ENCODE results near the gene ATG7.
"Not testable (repeated sequence)": the region's sequence is repeated elsewhere in the genome, so short reads cannot be mapped to it uniquely, and the experiment has no call there.

The ATG7 gene

GRCh38 chr3:11452885-11453847, 181.0 kb downstream of the ATG7 start:
- in situ Hi-C loops (cut with MboI; ENCODE audit: low sequenced_read_pairs): no loop called here

- in situ Hi-C loops (cut with MboI; ENCODE audit: low sequenced_read_pairs): no loop called here
Observed at GRCh38 chr3:11455956-11456355, 183.8 kb downstream of the ATG7 start.

DNA sequence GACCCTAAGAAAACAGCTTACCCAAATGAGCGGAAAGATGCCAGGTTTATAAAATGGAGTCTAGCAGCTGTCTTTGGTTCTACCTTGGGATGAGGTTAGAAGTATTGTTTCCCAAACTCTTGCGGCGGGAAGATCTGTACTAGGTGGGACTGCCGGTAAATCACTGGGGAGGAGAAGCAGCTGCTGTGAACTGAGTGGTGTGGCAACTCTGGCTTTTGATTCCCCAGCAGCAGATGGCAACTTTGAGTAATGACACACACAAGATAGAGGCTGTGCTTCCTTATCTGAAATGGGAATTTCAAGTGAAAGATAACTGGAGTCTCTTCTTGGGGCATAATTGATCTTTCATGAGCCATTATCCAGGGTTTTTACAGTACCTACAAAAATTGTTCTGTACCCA, 184.9 kb downstream of the ATG7 start:
- in situ Hi-C loops (cut with MboI; ENCODE audit: low sequenced_read_pairs): no loop called here

DNA sequence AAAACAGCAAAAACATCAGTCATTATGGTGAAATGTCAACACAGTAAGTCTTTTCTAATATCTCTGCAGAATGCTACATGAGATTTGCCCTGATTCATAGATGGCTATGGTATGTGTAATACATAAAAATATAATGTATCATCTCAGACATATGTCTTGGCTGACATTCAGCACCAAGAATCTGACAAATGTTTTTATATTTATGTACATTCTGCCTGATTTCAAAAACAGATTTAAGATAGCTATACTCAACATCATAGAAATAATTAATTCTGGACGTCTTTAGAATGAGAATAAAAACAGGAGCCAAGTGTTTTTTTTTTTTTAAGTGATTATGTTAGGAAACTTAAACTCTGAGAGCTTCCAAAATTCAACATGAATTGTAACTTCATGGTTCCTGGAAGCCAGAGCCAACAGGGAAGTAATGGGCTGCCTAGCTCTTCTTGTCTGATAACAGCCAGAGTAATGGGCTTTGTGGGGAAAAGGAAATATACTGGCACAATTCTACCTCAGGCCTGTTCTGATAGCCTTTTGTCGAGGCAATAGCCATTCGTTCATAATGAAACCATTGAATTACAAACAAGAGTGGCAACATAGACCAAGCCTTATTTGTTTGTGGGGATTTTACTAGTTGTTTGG, 187.1 kb downstream of the ATG7 start:
- in situ Hi-C loops (cut with MboI; ENCODE audit: low sequenced_read_pairs): no loop called here

DNA sequence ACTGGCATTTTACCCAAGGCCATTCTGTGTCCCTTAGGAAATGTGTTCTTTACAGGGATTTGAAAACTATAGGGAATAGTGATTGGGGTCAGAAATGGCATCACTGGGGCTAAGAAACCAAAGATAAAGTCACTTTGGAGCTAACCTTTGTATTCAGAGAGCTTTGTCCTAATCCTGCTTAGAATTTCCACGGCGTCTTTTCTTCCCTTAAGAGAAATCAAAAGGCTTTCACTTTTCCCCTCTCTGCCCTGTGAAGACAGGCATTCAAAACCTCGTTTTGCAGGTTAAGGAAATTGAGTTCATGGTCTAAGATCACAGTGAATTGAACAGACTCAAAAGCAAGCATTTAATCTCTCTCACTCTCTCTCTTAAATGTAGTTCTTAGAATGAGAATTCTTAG, 189.0 kb downstream of the ATG7 start:
- in situ Hi-C loops (cut with MboI; ENCODE audit: low sequenced_read_pairs): no loop called here

GRCh38 chr3:11462673-11463072, 190.5 kb downstream of the ATG7 start:
- in situ Hi-C loops (cut with MboI; ENCODE audit: low sequenced_read_pairs): not testable (repeated sequence)

DNA sequence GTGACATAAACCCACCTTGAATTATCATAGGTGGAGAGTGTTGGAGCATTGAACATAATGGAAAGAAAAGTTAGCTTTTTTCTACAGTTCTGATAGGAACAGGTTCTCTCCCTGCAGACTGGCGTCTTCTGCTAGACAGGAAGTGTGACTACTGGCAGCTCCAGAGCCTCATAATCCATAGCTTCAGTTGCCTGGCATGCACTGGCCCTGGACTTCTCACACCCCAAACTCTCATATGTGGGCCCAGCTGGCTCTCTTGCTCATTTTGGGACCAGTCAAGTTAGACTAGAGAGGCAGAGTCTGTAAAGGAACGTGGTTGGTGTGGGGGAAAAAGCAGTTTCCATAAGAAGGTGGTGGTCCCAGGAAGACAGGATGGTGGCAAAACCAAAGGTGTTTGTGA, 191.4 kb downstream of the ATG7 start:
- in situ Hi-C loops (cut with MboI; ENCODE audit: low sequenced_read_pairs): no loop called here

- in situ Hi-C loops (cut with MboI; ENCODE audit: low sequenced_read_pairs): no loop called here
Observed at GRCh38 chr3:11464356-11464755, 192.2 kb downstream of the ATG7 start.

GRCh38 chr3:11465744-11466616, 193.8 kb downstream of the ATG7 start:
- in situ Hi-C loops (cut with MboI; ENCODE audit: low sequenced_read_pairs): no loop called here

GRCh38 chr3:11467875-11468274, 195.7 kb downstream of the ATG7 start:
- in situ Hi-C loops (cut with MboI; ENCODE audit: low sequenced_read_pairs): no loop called here

GRCh38 chr3:11470031-11470853, 198.0 kb downstream of the ATG7 start:
- in situ Hi-C loops (cut with MboI; ENCODE audit: low sequenced_read_pairs): no loop called here

- in situ Hi-C loops (cut with MboI; ENCODE audit: low sequenced_read_pairs): no loop called here
Observed at GRCh38 chr3:11475324-11475723, 203.1 kb downstream of the ATG7 start.

DNA sequence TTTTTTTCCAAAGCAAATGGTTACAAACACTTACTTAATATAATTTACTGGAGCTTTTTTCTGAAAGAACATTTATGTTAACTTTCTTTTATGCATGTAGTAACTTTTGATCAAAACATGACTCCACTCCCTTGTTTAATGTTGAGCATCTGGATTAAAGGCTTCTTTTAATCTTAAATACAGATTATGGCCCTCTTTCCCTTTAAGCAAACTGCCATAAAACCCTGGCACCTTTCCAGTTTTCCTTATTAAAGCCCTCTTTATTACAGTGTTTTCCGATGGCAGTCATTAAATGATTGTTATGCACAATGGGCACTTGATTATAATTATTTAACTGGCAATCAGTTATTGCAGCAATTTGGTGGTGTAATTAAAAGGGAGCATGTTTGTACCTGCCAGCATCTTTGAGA, 204.5 kb downstream of the ATG7 start:
- in situ Hi-C loops (cut with MboI; ENCODE audit: low sequenced_read_pairs): no loop called here

DNA sequence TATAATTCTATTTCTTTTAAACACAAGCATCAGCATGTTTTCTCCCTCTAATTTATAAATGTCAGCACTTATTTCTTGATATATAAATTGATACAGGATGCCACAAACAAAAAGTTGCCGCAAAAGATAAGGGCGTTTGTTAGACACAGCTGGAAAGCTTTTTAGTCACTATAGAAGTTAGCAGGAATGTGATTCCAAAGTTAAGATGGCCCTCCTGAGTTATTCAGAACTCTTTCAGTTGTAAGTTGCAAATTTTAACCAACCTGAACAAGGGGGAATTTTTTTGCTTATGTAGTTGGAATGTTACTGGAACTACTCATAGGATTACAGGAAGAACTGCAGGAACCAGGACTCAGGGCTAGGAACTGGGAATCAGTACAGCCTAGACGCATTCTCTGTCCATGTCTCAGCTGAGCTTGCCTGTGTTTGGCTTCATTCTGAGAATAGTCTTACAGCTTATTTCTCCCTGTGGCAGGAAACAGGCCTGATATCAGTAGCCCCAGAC, 205.3 kb downstream of the ATG7 start:
- in situ Hi-C loops (cut with MboI; ENCODE audit: low sequenced_read_pairs): no loop called here

DNA sequence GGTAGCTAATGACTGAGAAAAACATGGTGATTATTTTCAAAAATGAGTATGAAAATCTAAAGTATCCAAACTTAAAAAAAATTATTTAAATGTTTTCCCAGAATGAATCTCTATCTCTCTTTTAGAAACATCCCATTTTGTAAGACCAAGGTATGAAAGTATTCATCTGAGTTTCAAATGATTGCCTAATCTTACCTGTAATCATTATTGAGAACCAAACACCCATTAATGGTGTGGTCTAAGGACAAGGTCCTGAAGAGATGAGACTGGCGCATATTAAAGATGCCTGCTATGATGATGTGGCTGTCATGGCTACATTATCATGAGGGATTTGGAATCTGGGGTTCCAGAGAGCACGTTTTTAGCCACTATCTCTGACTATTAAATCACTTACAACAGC, 206.0 kb downstream of the ATG7 start:
- in situ Hi-C loops (cut with MboI; ENCODE audit: low sequenced_read_pairs): no loop called here

GRCh38 chr3:11479221-11479620, 207.0 kb downstream of the ATG7 start:
- in situ Hi-C loops (cut with MboI; ENCODE audit: low sequenced_read_pairs): no loop called here

GRCh38 chr3:11480663-11481298, 208.6 kb downstream of the ATG7 start:
- in situ Hi-C loops (cut with MboI; ENCODE audit: low sequenced_read_pairs): no loop called here

DNA sequence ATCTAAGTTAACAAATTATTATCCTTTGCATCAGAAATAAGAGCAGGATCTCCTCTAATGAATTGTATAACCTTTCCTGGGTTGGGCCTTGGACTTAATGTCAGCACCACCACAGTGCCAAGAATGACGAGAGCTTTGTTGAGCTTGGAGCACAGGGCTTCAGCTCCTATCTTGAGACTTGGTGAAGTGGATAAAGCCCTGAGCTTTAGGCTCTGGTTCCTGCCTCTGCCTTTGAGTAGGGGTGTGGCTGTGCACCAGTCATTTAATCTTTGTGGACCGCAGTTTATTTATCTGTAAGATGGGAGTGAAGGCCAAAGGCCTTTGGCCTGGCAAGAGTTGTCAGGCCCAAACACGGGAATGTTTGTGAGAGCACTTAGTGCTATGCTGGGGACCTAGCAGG, 209.4 kb downstream of the ATG7 start:
- in situ Hi-C loops (cut with MboI; ENCODE audit: low sequenced_read_pairs): no loop called here

GRCh38 chr3:11482021-11482420, 209.8 kb downstream of the ATG7 start:
- in situ Hi-C loops (cut with MboI; ENCODE audit: low sequenced_read_pairs): no loop called here

DNA sequence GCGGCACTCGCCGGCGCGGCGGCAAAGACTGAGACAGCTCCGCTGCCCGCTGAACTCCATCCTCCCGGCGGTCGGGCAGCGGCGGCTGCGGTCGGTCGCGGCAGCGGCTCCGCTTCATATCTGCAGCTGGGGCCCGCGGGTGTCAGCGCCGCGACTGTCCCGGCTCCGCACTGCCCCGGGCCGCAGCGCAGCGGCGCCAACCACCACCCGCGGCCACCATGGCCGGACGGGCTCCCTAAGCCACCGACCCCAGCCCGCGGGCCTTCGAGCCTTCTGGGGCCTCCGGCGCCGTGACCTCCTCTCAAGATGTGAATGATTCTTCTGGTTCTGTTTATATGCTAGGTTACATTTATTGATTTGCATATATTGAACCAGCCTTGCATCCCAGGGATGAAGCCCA, 216.2 kb downstream of the ATG7 start:
- in situ Hi-C loops (cut with MboI; ENCODE audit: low sequenced_read_pairs): not testable (repeated sequence)

Measured in HL-60/S4 (cell line).